ENCODE results near the gene SFMBT1.

DNA sequence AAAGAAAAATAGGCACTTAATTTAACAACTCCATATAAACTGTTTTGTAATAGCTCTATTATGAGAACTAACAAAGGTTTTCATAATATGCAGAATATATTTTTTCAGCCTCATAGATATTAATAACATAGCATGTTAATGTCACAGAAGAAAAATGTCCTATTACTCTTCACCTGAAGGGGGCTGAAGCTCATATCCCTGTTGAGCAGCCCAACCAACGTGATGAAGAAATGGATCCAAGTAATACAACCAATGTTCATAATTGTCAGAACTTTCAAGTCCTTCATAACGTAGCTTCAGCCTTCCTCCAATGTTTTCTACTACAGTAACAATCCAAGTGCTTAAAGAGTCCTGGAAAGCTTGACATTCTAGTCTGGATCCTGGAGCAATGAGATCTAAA, 114.0 kb downstream of the SFMBT1 start:
- TF ChIP-seq, protein P1, sequence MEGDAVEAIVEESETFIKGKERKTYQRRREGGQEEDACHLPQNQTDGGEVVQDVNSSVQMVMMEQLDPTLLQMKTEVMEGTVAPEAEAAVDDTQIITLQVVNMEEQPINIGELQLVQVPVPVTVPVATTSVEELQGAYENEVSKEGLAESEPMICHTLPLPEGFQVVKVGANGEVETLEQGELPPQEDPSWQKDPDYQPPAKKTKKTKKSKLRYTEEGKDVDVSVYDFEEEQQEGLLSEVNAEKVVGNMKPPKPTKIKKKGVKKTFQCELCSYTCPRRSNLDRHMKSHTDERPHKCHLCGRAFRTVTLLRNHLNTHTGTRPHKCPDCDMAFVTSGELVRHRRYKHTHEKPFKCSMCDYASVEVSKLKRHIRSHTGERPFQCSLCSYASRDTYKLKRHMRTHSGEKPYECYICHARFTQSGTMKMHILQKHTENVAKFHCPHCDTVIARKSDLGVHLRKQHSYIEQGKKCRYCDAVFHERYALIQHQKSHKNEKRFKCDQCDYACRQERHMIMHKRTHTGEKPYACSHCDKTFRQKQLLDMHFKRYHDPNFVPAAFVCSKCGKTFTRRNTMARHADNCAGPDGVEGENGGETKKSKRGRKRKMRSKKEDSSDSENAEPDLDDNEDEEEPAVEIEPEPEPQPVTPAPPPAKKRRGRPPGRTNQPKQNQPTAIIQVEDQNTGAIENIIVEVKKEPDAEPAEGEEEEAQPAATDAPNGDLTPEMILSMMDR (IDR thresholded peaks at IDR 0.05; ENCODE audit: insufficient read depth, low read length, poor library complexity, severe bottlenecking), result no peak
- TF ChIP-seq EZH2phosphoT487 (conservative IDR thresholded peaks at IDR 0.05; ENCODE audit: low read length), result no peak

Data from SU-DHL-6 (cell line).